Gastrocnemius medialis (tissue), 4 donors: ENCODE results near the gene PTPRN2.

Source experiments
- CTCF ChIP-seq, 5 experiments: fragments of 450-650 bp in 3 of 5; fragments of 200-600 bp in 2 of 5; sonication (generic) in 2 of 5; IDR thresholded peaks in 4 of 5; conservative IDR thresholded peaks in 1 of 5; 1 replicate in 4 of 5; 2 replicates in 1 of 5; pipeline ENCODE4 v1.5.1; 2016 to 2019; ENCODE audit warnings: antibody characterized with exemption in 5 of 5, mild to moderate bottlenecking in 3 of 5, moderate library complexity in 3 of 5
- POLR2A ChIP-seq, 2 donors: fragments of 450-650 bp; IDR thresholded peaks; one replicate each; pipeline ENCODE4 v1.6.1; 2017; ENCODE audit warnings: antibody characterized with exemption in 2 of 2, mild to moderate bottlenecking in 2 of 2, moderate library complexity in 2 of 2

GRCh38 chr7:158616050-158616449 is 28.4 kb upstream of the PTPRN2 start:
- no peak for TF ChIP-seq CTCF (IDR thresholded peaks at IDR 0.05 in 4 of 5, conservative IDR thresholded peaks at IDR 0.05 in 1 of 5)
- no peak for TF ChIP-seq POLR2A (IDR thresholded peaks at IDR 0.05)
